H1 (cell line): ENCODE results near the gene PDCD6IP. TPM values are rescaled to one million over a fixed set of nuclear protein-coding genes. Genes with fewer than 3 reads are reported as not detected.

Experiments used
- CTCF ChIA-PET: fragments of 300-600 bp; sonication (Branson Sonifier 250); formaldehyde crosslinking; loops from one replicate; lab custom pipeline; 2021; ENCODE audit not compliant: partially characterized antibody; lab: Charles Lee
- POLR2A ChIA-PET: fragments of 300-600 bp; sonication (Branson Sonifier 250); formaldehyde crosslinking; loops from one replicate; lab custom pipeline; 2021; ENCODE audit warnings: inconsistent platforms; ENCODE audit not compliant: partially characterized antibody; lab: Charles Lee
- DNase-seq, 2 experiments: peaks; one replicate each; pipeline versions ENCODE4 v3.0.0 to v3.0.0-alpha.2; 2010 to 2022; ENCODE audit warnings: low spot score in 2 of 2, low read depth in 1 of 2, mixed read lengths in 1 of 2
- FAIRE-seq: peaks from 2 replicates; lab custom pipeline; 2011; peaks lifted over from hg19 to GRCh38; lab: Jason Lieb, UNC
- H2AFZ ChIP-seq: 2 replicates; pipeline ENCODE4 v1.8.1; 2012; ENCODE audit warnings: low read length, inconsistent platforms
- H2AK5ac ChIP-seq: 2 replicates; pipeline ENCODE4 v1.6.1; 2013; ENCODE audit warnings: low read depth, low read length
- H2BK120ac ChIP-seq: replicated peaks from 2 replicates; pipeline ENCODE3; 2013; ENCODE audit warnings: low read depth, low read length, inconsistent platforms
- H2BK12ac ChIP-seq: 2 replicates; pipeline ENCODE4 v1.6.1; 2013; ENCODE audit warnings: low read depth, low read length
- H2BK15ac ChIP-seq: 2 replicates; pipeline ENCODE4 v1.6.1; 2013; ENCODE audit warnings: low read length
- H2BK20ac ChIP-seq: 2 replicates; pipeline ENCODE4 v1.6.1; 2013; ENCODE audit warnings: low read length
- H2BK5ac ChIP-seq: 2 replicates; pipeline ENCODE4 v1.6.1; 2013; ENCODE audit warnings: low read depth, low read length
- H3K14ac ChIP-seq: 2 replicates; pipeline ENCODE4 v1.6.1; 2013; ENCODE audit warnings: inconsistent platforms; ENCODE audit not compliant: insufficient read length
- H3K18ac ChIP-seq: 2 replicates; pipeline ENCODE4 v1.6.1; 2013; ENCODE audit warnings: low read length; ENCODE audit errors: extremely low read depth
- H3K23ac ChIP-seq: 2 replicates; pipeline ENCODE4 v1.6.1; 2013; ENCODE audit warnings: inconsistent platforms; ENCODE audit not compliant: insufficient read length
- H3K23me2 ChIP-seq: 2 replicates; pipeline ENCODE4 v1.6.1; 2013; ENCODE audit warnings: low read depth, low read length
- H3K27ac ChIP-seq: 2 replicates; pipeline ENCODE4 v1.6.1; 2011; ENCODE audit warnings: low read depth, low read length, inconsistent platforms
- H3K27me3 ChIP-seq, 4 experiments: replicated peaks in 1 of 4; 1 replicate in 1 of 4; 2 replicates in 3 of 4; pipeline versions ENCODE4 v1.6.1 to v1.8.1; 2011 to 2013; ENCODE audit warnings: low read length in 3 of 4, mild to moderate bottlenecking in 3 of 4, inconsistent platforms in 2 of 4, mixed read lengths in 2 of 4, moderate library complexity in 1 of 4; ENCODE audit not compliant: control insufficient read depth in 3 of 4, insufficient read depth in 3 of 4; ENCODE audit errors: extremely low read depth in 1 of 4
- H3K36me3 ChIP-seq, 4 experiments: 2 replicates each; pipeline versions ENCODE4 v1.6.1 to v1.8.1; 2011 to 2013; ENCODE audit warnings: mild to moderate bottlenecking in 4 of 4, low read length in 3 of 4, moderate library complexity in 2 of 4, control low read depth in 1 of 4, inconsistent platforms in 1 of 4; ENCODE audit not compliant: insufficient read depth in 4 of 4, control insufficient read depth in 2 of 4
- H3K4ac ChIP-seq: replicated peaks from 2 replicates; pipeline ENCODE3; 2013; ENCODE audit warnings: low read length, low read depth, mixed read lengths, inconsistent platforms; ENCODE audit not compliant: insufficient read length
- H3K4me1 ChIP-seq, 4 experiments: replicated peaks in 1 of 4; 1 replicate in 1 of 4; 2 replicates in 3 of 4; pipeline versions ENCODE4 v1.6.1 to v1.8.1; 2011 to 2013; ENCODE audit warnings: low read length in 3 of 4, inconsistent platforms in 2 of 4, mixed read lengths in 1 of 4; ENCODE audit not compliant: insufficient read depth in 4 of 4, control insufficient read depth in 3 of 4
- H3K4me2 ChIP-seq, 2 experiments: 2 replicates each; pipeline versions ENCODE4 v1.6.1 to v1.8.1; 2011 to 2013; ENCODE audit warnings: low read depth in 2 of 2, low read length in 2 of 2, control low read depth in 1 of 2, inconsistent platforms in 1 of 2, mild to moderate bottlenecking in 1 of 2; ENCODE audit not compliant: insufficient read depth in 1 of 2
- H3K4me3 ChIP-seq, 4 experiments: fragments of 200-600, 300-600 bp in 1 of 4; sonication (generic), shearing (Covaris generic), sonication (Bioruptor Twin) in 1 of 4; 2 replicates each; pipeline versions ENCODE4 v1.5.1 to v1.8.1; 2011 to 2016; ENCODE audit warnings: low read length in 4 of 4, low read depth in 3 of 4, control low read depth in 2 of 4, inconsistent platforms in 2 of 4, mild to moderate bottlenecking in 2 of 4, mixed read lengths in 1 of 4, moderate library complexity in 1 of 4; ENCODE audit not compliant: insufficient read depth in 2 of 4; ENCODE audit errors: extremely low read depth in 1 of 4
- H3K56ac ChIP-seq: replicated peaks from 2 replicates; pipeline ENCODE3; 2013; ENCODE audit warnings: low read depth, mild to moderate bottlenecking, mixed read lengths, low read length, inconsistent platforms; ENCODE audit not compliant: insufficient read length
- H3K79me1 ChIP-seq: 2 replicates; pipeline ENCODE4 v1.6.1; 2013; ENCODE audit warnings: low read depth, low read length, control low read depth
- H3K79me2 ChIP-seq, 2 experiments: 2 replicates each; pipeline versions ENCODE4 v1.6.1 to v1.8.1; 2012 to 2013; ENCODE audit warnings: low read length in 2 of 2, mild to moderate bottlenecking in 2 of 2, inconsistent platforms in 1 of 2; ENCODE audit not compliant: insufficient read depth in 2 of 2, control insufficient read depth in 1 of 2
- H3K9ac ChIP-seq, 4 experiments: replicated peaks in 1 of 4; 1 replicate in 1 of 4; 2 replicates in 3 of 4; pipeline versions ENCODE4 v1.6.1 to v1.8.1; 2011 to 2013; ENCODE audit warnings: low read depth in 3 of 4, low read length in 3 of 4, control low read depth in 2 of 4, mild to moderate bottlenecking in 2 of 4, moderate library complexity in 2 of 4, inconsistent platforms in 1 of 4; ENCODE audit errors: extremely low read depth in 1 of 4
- H3K9me3 ChIP-seq, 2 experiments: 2 replicates each; pipeline versions ENCODE4 v1.6.1 to v1.8.1; 2012 to 2013; ENCODE audit warnings: mild to moderate bottlenecking in 2 of 2, moderate library complexity in 2 of 2, control low read depth in 1 of 2, inconsistent platforms in 1 of 2, low read depth in 1 of 2, low read length in 1 of 2, mixed read lengths in 1 of 2; ENCODE audit not compliant: insufficient read depth in 2 of 2
- H4K20me1 ChIP-seq, 2 experiments: replicated peaks in 1 of 2; 2 replicates each; pipeline versions ENCODE3 to v1.8.1; 2011 to 2013; ENCODE audit warnings: inconsistent platforms in 2 of 2, low read length in 2 of 2, mild to moderate bottlenecking in 1 of 2; ENCODE audit not compliant: insufficient read depth in 2 of 2, control insufficient read depth in 1 of 2
- H4K5ac ChIP-seq: 2 replicates; pipeline ENCODE4 v1.6.1; 2013; ENCODE audit warnings: low read length, low read depth, mixed read lengths, inconsistent platforms; ENCODE audit not compliant: insufficient read length
- H4K8ac ChIP-seq: 2 replicates; pipeline ENCODE4 v1.8.0; 2013; ENCODE audit warnings: mild to moderate bottlenecking, moderate library complexity, low read length, inconsistent platforms; ENCODE audit not compliant: insufficient read depth; ENCODE audit errors: extremely low read depth
- H4K91ac ChIP-seq: replicated peaks from 2 replicates; pipeline ENCODE3; 2013; ENCODE audit warnings: low read length, mixed read lengths, inconsistent platforms; ENCODE audit not compliant: insufficient read length
- KDM4A ChIP-seq: IDR thresholded peaks from one replicate; pipeline ENCODE4 v1.7.1; 2012; ENCODE audit warnings: low read depth, mild to moderate bottlenecking, moderate library complexity, low read length, inconsistent platforms; ENCODE audit not compliant: severe bottlenecking
- WGBS, 2 experiments: shearing (Covaris generic) in 1 of 2; methylation state at CpG; one replicate each; pipeline versions ENCODE4 v1.1.6 to v1.1.7; 2013 to 2015; ENCODE audit warnings: low lambda C conversion rate in 2 of 2, mixed read lengths in 2 of 2, inconsistent platforms in 1 of 2, low coverage in 1 of 2, missing lambda C conversion rate in 1 of 2; ENCODE audit not compliant: insufficient replicate concordance in 2 of 2, insufficient coverage in 1 of 2, insufficient read length in 1 of 2; ENCODE audit errors: extremely low coverage in 1 of 2, missing lambda C conversion rate in 1 of 2; 5-methylcytosine and 5-hydroxymethylcytosine counted together
- polyA plus RNA-seq, 7 experiments: library from polyadenylated mRNA; depleted of rRNA in 3 of 7; stranded (reverse) in 5 of 7; unstranded in 2 of 7; fragments of >200 nt in 5 of 7; fragments of 200-250 nt in 2 of 7; gene quantifications; 1 replicate in 5 of 7; 2 replicates in 1 of 7; 4 replicates in 1 of 7; pipeline versions ENCODE4 v1.2.1 to v1.2.3, GENCODE V29; 2011 to 2013; ENCODE audit warnings: missing spikeins in 2 of 7, mixed read lengths in 2 of 7
- total RNA-seq: library from RNA; stranded (reverse); fragmentation: NEBNext Ultra II Directional; extraction: Animal tissue kit (Norgen Biotek cat#: 25700); gene quantifications from 2 replicates; pipeline ENCODE4 v1.2.1, GENCODE V29; 2021

Gene PDCD6IP
- total and polyA plus RNA-seq, 2 of the 8 experiments (the other 6 are each of a cell fraction or from before 2014, with no cell fraction given): 61.7 to 155 TPM

DNA sequence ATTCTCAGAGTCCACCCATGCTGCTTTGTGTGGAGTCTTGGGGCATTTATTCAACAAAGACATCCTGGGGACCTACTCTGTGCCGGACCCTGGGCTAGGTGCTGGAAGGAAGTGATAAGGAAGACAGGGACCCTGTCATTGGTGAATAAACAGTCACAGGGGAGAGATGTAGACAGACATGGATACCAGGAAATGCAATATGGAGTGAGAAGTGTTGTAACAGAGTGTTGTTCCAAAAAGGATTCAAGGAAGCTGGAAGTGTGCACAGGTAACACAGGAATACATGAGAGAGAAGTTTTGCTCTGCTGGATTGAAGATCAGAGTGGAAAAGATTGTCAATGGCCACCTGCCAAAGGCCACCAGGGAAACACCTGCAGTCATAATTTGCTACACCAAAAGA, 89.0 kb downstream of the PDCD6IP start:
- Histone ChIP-seq H4K5ac (no peak overlapping the region), H3K14ac (no peak overlapping the region), H3K36me3 (no peaks in the 10 kb centered on the region), H2BK120ac (no peak overlapping the region), H3K4ac (no peak overlapping the region), H3K27me3 (no peaks in the 10 kb centered on the region), H3K79me2 (no peaks in the 10 kb centered on the region), H3K23ac (no peak overlapping the region), H2BK12ac (no peak overlapping the region), H3K4me3 (no peak overlapping the region), H4K20me1 (no peaks in the 10 kb centered on the region), H3K9me3 (no peaks in the 10 kb centered on the region), H2AK5ac (no peak overlapping the region), H4K91ac (no peak overlapping the region), H3K18ac (no peak overlapping the region), H3K79me1 (no peaks in the 10 kb centered on the region), H3K56ac (no peak overlapping the region), H3K4me1 (peaks cover 0 to 6% (median 0%) of the 10 kb centered on the region in 4 experiments; a peak in 1 of 7 replicates), H2BK20ac (no peak overlapping the region), H2AFZ (no peak overlapping the region), H2BK15ac (no peak overlapping the region), H3K9ac (no peak overlapping the region), H3K4me2 (no peak overlapping the region), H3K23me2 (peaks cover 5% of the 10 kb centered on the region; the same call in 1 of the 2 replicates), H3K27ac (no peak overlapping the region), H2BK5ac (no peak overlapping the region), H4K8ac (no peak overlapping the region)
- ChIA-PET CTCF (interaction anchor here (1.2 to 4.8 kb wide), 5 partner anchors 28 to 796 kb away, joined by 3 to 23 read pairs (median 4); no protein-coding TSS in a partner anchor), POLR2A (no interaction called here)
- no peak for FAIRE-seq
- 100% methylated on average over 1 of the region's 1 CpG; no CpG with 5 or more reads in 1 of the 2 experiments for WGBS, 2 experiments
- DNase-seq: no peak
- no peak for TF ChIP-seq KDM4A
